HG03135 (cell line): ENCODE data around the gene LGALS9B.
"Not testable (repeated sequence)": the region's sequence is repeated elsewhere in the genome, so short reads cannot be mapped to it uniquely, and the experiment has no call there.

ENCODE experiments used
- ATAC-seq: cut with Tn5 transposase; IDR thresholded peaks from one replicate; pipeline ENCODE4 v1.9.1; 2021; ENCODE audit warnings: mild to moderate bottlenecking, moderate library complexity; ENCODE audit not compliant: unreplicated experiment

LGALS9B gene

DNA sequence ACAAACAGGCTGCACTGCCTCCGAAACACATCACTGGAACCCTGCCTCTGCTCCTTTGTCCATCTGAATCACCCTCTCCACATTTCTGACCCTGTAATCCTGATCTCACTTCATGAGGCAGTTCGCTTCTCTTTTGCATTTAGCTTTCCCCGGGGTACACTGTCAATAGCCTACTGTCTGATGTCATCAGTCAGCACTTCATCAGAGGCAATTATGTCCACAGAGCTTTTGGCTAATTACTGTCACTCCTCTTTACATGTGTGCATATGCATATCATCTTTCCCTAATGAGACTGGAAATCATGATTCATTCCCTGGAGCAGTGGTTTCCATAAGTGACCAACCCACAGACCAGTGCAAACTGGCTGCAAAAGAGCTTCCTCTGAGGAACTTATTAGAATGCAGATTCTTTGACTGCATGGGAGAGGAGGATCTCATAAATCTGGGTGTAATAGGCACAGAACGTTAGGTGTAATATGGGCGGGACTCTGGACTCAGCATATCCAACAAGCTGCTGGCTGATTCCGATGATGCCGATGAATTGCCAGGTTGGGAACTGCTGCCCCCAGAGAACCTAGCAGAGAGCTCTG is 49.8 kb downstream of the LGALS9B start:
- ATAC-seq = not testable (repeated sequence)

DNA sequence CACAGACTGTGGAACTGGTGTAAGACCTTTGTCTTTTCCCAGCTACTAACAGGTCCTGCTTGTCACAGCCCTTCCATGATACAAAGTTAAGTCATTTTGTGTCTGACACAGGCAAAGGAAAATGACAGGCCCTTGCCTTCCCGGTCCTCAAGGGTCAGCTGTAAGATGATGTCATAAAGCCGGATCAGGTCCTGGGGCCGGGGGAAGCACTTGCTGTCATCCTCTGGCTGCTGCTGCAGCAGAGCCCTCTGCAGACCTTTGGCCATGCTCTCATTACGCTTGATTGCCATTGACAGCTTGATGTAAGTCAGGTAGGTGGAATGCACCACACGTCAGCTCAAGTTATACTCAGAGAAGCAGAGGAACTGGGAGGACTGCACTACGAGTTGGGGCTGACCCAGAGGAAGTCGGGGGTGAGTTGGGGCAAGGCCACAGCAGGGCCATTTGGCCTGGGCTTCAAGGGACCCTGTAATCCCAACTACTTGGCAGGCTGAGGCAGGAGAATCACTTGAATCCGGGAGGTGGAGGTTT is 50.9 kb downstream of the LGALS9B start:
- ATAC-seq = not testable (repeated sequence)

DNA sequence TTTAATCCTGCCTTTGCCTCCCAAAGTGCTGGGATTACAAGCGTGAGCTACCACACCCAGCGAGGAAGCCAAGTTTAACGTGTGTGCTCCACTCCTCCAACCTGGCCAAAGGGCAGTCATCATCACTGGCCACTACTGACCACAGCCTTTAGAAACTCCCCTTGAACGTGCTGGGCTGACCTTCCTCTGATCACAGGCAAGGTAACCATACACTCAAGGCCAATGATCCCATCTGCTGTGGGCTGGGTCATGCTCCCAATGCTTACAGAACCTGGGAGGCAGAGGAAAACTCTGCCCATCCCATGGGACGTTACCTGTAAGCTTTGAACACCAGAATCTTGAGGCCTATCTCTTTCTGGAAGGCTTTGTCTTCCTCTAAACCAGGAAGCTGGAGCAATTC is 51.9 kb downstream of the LGALS9B start:
- ATAC-seq = not testable (repeated sequence)

DNA sequence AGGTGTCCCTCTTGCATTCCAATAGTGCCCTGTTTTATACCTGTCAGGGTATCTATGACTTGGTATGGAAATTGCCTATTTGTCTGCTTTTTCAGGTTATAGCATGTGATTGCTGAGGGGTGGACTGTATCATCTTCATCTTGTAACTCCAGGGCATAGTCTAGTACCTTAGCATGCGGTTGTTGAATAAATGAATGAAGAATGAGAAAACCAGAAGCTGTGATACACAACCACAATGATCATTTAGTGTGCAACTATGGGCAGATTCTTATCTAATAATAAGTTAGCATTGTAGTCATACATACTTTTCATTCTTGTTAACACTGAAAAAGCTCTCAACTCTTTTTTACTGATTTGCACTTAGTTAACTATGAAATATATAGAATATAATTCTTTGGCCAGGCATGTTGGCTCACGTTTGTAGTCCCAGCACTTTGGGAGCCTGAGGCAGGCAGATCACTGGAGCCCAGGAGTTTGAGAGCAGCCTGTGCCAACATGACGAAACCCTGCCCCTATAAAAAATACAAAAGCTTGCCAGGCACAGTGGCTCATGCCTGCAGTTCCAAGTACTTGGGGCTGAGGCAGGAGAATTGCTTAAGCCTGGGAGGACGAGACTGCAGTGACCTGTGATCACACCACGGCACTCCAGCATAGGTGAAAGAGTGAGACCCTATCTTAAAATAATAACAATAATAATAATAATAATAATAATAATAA is 65.9 kb downstream of the LGALS9B start:
- ATAC-seq = not testable (repeated sequence)

DNA sequence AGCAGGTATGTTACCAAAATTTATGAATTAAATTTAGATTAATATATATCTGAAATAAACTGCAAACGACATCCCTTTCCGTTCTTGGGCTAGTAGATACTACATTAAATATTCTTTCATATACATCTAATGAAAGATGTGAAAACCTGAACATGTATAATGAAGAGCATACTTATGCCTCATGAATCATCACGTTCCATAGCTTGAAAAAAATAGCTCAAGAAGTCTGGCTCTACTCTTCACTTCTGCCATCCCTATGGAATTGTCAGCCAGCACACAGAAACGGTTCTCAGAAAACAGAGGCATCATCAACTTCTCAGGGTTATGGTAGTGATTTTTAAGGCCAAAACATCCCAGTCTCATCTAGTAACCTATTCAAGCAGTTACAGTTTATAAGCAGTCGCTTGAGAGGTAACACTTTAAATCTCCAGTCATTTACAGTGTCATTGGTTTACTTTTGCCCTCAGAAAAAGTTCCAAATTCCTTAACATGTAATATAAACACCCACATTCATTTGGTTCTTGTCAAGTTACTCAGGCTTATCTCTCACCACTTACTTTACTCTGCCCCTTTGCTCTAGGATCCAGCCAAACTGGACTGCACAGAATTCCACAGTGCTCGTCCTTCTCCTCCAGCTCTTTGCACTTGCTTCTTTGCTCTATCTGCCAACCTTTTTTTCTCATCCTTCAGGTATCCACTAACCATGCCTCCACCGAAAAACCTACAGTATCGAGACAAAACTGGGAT is 66.6 kb downstream of the LGALS9B start:
- not testable (repeated sequence) for ATAC-seq
